WI38 (cell line): Measurements from ENCODE around the gene KCNC1.

ENCODE experiments used
- H3K4me3 ChIP-seq: 2 replicates; pipeline ENCODE4 v1.5.1; 2011; ENCODE audit warnings: low read depth, mild to moderate bottlenecking, control low read depth, low read length
- CTCF ChIP-seq: IDR thresholded peaks from 2 replicates; pipeline ENCODE4 v1.5.1; 2012; ENCODE audit warnings: low read depth, mild to moderate bottlenecking, control low read depth, low read length

KCNC1 gene

GRCh38 chr11:17776212-17776875, 41.8 kb downstream of the KCNC1 start:
- no peak overlapping the region for H3K4me3 ChIP-seq
- TF ChIP-seq CTCF: no peak

- TF ChIP-seq CTCF: no peak
- no peak overlapping the region for H3K4me3 ChIP-seq
Measured at GRCh38 chr11:17777086-17777737, 42.6 kb downstream of the KCNC1 start.

GRCh38 chr11:17777738-17778091, 43.1 kb downstream of the KCNC1 start:
- TF ChIP-seq CTCF: no peak
- H3K4me3 ChIP-seq: no peak overlapping the region

GRCh38 chr11:17778352-17778751, 43.8 kb downstream of the KCNC1 start:
- no peak overlapping the region for H3K4me3 ChIP-seq
- TF ChIP-seq CTCF: no peak

GRCh38 chr11:17778956-17779860, 44.6 kb downstream of the KCNC1 start:
- TF ChIP-seq CTCF: no peak
- H3K4me3 ChIP-seq: no peak overlapping the region

GRCh38 chr11:17779861-17780594, 45.4 kb downstream of the KCNC1 start:
- TF ChIP-seq CTCF: no peak
- no peak overlapping the region for H3K4me3 ChIP-seq
